ENCODE results near the gene SERPINC1. TPM values are rescaled to one million over a fixed set of nuclear protein-coding genes. Genes with fewer than 3 reads are reported as not detected.
"Not testable (repeated sequence)": the region's sequence is repeated elsewhere in the genome, so short reads cannot be mapped to it uniquely, and the experiment has no call there.

Gene SERPINC1
- total RNA-seq, 2 donors from 2014 or later = not detected

DNA sequence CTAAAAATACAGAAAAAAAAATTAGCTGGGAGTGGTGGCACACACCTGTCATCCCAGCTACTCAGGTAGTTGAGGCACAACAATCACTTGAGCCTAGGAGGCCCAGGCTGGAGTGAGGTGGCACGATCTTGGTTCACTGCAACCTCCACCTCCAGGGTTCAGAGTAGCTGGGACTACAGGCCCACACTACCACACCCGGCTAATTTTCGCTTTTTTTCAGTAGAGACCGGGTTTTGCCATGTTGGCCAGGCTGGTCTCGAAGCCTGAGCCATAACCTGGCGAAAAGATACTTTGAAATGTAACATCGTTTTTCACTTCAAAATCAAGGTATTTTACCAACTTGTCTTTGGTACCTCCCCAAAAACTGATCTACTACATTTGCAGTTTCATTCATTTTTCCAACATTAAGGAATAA, 55.4 kb downstream of the SERPINC1 start:
- no peak for TF ChIP-seq POLR2A (IDR thresholded peaks at IDR 0.05)
- TF ChIP-seq, protein P1, sequence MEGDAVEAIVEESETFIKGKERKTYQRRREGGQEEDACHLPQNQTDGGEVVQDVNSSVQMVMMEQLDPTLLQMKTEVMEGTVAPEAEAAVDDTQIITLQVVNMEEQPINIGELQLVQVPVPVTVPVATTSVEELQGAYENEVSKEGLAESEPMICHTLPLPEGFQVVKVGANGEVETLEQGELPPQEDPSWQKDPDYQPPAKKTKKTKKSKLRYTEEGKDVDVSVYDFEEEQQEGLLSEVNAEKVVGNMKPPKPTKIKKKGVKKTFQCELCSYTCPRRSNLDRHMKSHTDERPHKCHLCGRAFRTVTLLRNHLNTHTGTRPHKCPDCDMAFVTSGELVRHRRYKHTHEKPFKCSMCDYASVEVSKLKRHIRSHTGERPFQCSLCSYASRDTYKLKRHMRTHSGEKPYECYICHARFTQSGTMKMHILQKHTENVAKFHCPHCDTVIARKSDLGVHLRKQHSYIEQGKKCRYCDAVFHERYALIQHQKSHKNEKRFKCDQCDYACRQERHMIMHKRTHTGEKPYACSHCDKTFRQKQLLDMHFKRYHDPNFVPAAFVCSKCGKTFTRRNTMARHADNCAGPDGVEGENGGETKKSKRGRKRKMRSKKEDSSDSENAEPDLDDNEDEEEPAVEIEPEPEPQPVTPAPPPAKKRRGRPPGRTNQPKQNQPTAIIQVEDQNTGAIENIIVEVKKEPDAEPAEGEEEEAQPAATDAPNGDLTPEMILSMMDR (IDR thresholded peaks at IDR 0.05) = no peak
- H3K4me3 ChIP-seq = no peak overlapping the region
- intact Hi-C loops (cut with DNase I) = loop anchor here (10.0 kb wide), 1 partner anchor 93 kb away; no protein-coding TSS in a partner anchor
- H3K27ac ChIP-seq = no peak overlapping the region
- peaks cover 0 to 15% of the 10 kb centered on the region in 2 donors for H3K36me3 ChIP-seq (replicated peaks in 1 of 2; ENCODE audit: insufficient read depth in 1 of 2, low read depth in 2 of 2)
- 95 to 98% methylated on average over 7 of the region's 7 CpGs for WGBS, 2 donors
- peaks cover 30% of the 10 kb centered on the region for H3K4me1 ChIP-seq
- ATAC-seq = no peak
- DNase-seq = no peak
- H3K27me3 ChIP-seq = no peaks in the 10 kb centered on the region
- H3K9me3 ChIP-seq = no peaks in the 10 kb centered on the region

DNA sequence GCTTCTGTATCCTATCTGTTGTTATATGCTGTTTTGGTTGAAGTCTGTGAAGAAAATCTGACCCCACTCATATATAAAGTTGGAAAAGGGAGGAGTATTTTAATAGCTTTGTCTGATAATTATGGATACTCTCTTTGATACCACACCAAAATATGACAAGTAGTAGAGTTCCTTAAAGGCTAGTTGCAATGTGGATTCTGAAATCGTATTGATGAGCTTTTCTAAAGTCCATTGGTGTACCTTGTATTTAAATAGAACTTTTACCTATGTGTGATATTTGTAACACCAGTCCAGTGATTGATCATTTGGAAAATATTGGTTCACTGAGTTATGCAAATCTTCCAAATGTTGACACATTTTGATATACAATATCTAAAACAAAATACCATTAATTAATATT, 57.1 kb downstream of the SERPINC1 start:
- Histone ChIP-seq H3K27me3 (no peaks in the 10 kb centered on the region), H3K4me3 (no peak overlapping the region), H3K36me3 (replicated peaks in 1 of 2; ENCODE audit: insufficient read depth in 1 of 2, low read depth in 2 of 2) (peaks cover 0 to 13% of the 10 kb centered on the region in 2 donors), H3K4me1 (peaks cover 14% of the 10 kb centered on the region), H3K27ac (no peak overlapping the region), H3K9me3 (no peaks in the 10 kb centered on the region)
- DNase-seq (no peak), ATAC-seq (no peak)
- WGBS, 2 donors = 89 to 96% methylated on average over 1 of the region's 1 CpG
- TF ChIP-seq POLR2A (IDR thresholded peaks at IDR 0.05) = no peak
- TF ChIP-seq, protein P1 (IDR thresholded peaks at IDR 0.05) = no peak
- intact Hi-C loops (cut with DNase I) = loop anchor here (10.0 kb wide), 1 partner anchor 95 kb away; no protein-coding TSS in a partner anchor

DNA sequence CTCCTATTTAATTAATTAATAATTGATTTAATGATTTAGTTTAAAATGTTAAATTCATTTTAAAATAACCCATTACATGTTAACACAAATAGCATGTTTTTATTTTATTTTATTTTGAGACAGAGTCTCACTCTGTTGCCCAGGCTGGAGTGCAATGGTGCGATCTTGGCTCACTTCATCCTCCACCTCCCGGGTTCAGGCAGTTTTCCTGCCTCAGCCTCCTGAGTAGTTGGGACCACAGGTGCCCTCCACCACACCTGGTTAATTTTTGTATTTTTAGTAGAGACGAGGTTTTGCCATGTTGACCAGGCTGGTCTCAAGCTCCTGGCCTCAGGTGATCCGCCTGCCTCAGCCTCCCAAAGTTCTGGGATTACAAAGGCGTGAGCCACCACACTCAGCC, 57.6 kb downstream of the SERPINC1 start:
- peaks cover 0 to 13% of the 10 kb centered on the region in 2 donors for H3K36me3 ChIP-seq (replicated peaks in 1 of 2; ENCODE audit: insufficient read depth in 1 of 2, low read depth in 2 of 2)
- WGBS, 2 donors = 89 to 92% methylated on average over 5 of the region's 5 CpGs
- ATAC-seq; DNase-seq; H3K4me1 ChIP-seq; H3K4me3 ChIP-seq; H3K27ac ChIP-seq; H3K27me3 ChIP-seq; intact Hi-C loops (cut with DNase I); H3K9me3 ChIP-seq: not testable (repeated sequence)

DNA sequence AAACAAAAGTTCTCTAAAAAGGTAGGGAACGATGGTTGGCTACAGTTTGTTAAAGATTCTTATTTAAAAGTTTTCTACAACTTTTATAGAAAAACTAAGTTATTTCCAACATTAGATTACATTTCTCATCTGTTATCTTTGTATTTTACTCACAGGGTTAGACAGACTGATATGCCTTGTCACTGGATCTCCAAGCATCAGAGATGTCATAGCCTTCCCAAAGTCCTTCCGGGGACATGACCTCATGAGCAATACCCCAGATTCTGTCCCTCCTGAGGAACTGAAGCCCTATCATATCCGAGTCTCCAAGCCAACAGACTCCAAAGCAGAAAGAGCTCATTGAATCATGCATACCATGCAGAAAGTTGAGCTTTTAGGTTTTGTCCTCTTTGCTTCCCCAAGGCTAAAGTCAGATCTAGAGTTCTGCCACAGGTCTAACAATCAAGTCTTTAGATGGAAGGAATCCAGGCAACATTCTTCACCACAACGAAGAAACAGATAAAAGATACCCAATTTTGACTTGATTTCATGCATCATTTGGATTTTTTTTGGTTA, 59.7 kb downstream of the SERPINC1 start:
- H3K4me3 ChIP-seq = no peak overlapping the region
- no peaks in the 10 kb centered on the region for H3K4me1 ChIP-seq
- intact Hi-C loops (cut with DNase I) = no loop called here
- ATAC-seq (no peak), DNase-seq (no peak)
- H3K27me3 ChIP-seq = no peaks in the 10 kb centered on the region
- TF ChIP-seq, protein P1 (IDR thresholded peaks at IDR 0.05) = no peak
- no peak for TF ChIP-seq POLR2A (IDR thresholded peaks at IDR 0.05)
- no peaks in the 10 kb centered on the region for H3K9me3 ChIP-seq
- 68 to 80% methylated on average over 4 of the region's 4 CpGs for WGBS, 2 donors
- peaks cover 0 to 5% of the 10 kb centered on the region in 2 donors for H3K36me3 ChIP-seq (replicated peaks in 1 of 2; ENCODE audit: insufficient read depth in 1 of 2, low read depth in 2 of 2)
- no peak overlapping the region for H3K27ac ChIP-seq

DNA sequence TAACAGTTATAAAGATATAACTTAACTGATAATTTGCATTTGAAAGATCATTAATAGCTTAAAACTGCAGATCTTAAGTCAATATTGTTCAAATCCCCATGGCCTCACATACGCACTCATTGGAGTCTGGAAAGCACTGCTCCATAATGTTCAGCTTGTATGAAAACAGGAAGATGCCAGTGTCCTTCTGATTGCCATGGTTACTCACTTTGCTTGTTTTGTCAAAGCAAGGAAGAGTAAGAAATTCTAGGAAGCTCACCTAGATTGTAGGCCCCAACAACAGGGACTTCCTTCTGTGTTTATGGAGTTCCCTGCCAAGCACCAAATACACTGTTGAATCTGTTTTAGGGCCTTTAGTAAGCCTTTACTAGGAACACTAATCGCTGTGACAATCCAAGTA, 60.2 kb downstream of the SERPINC1 start:
- 96 to 98% methylated on average over 2 of the region's 2 CpGs for WGBS, 2 donors
- Histone ChIP-seq H3K27me3 (no peaks in the 10 kb centered on the region), H3K4me3 (no peak overlapping the region), H3K36me3 (replicated peaks in 1 of 2; ENCODE audit: insufficient read depth in 1 of 2, low read depth in 2 of 2) (peaks cover 0 to 5% of the 10 kb centered on the region in 2 donors), H3K27ac (no peak overlapping the region), H3K9me3 (no peaks in the 10 kb centered on the region), H3K4me1 (no peaks in the 10 kb centered on the region)
- no peak for TF ChIP-seq POLR2A (IDR thresholded peaks at IDR 0.05)
- TF ChIP-seq, protein P1 (IDR thresholded peaks at IDR 0.05) = no peak
- ATAC-seq = no peak
- no peak for DNase-seq
- intact Hi-C loops (cut with DNase I) = no loop called here
